Inflammatory macrophage (primary cell): ENCODE data around the gene RAD23A.
"Not testable (repeated sequence)": the region's sequence is repeated elsewhere in the genome, so short reads cannot be mapped to it uniquely, and the experiment has no call there.

Source experiments
- DNase-seq, 2 donors: peaks; one replicate each; pipeline ENCODE4 v3.0.0-alpha.2; 2020 to 2022

The RAD23A gene

GRCh38 chr19:12937927-12938778, 7.5 kb upstream of the RAD23A start, which contains the start of gene CALR:
TSS of gene CALR (plus strand) at chr19:12938609. CDS start at chr19:12938680, 71 bp downstream.
- DNase-seq: peak; percentile 100

DNA sequence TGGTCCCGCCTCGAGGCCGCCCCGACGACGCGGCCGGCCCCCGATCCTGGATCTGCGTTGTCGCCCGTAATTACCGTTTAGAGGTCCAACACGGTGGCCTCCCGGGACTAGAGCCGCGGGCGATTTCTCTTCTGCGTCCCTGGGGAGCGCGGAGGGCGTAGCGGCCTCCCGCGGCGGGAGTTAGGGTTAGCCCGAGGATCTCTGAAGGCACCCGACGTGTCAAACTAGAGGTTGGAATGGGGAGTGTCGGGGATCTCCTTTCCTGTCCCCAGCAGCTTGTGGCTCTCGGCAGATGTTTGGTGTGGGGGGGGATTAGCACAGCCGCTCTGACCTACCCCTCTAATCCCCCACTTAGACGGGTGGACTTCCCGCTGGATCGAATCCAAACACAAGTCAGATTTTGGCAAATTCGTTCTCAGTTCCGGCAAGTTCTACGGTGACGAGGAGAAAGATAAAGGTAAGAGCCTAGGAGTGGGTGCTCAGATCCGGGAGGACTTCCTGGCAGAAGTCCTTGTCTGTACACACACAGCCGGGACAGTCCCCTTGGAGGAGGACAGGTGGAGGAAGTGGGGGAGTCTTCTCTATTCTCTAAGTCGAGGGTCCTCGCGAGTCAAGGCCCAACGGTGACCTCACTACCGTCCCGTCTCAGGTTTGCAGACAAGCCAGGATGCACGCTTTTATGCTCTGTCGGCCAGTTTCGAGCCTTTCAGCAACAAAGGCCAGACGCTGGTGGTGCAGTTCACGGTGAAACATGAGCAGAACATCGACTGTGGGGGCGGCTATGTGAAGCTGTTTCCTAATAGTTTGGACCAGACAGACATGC, 6.7 kb upstream of the RAD23A start:
- DNase-seq: peak; percentile 57 to 80

DNA sequence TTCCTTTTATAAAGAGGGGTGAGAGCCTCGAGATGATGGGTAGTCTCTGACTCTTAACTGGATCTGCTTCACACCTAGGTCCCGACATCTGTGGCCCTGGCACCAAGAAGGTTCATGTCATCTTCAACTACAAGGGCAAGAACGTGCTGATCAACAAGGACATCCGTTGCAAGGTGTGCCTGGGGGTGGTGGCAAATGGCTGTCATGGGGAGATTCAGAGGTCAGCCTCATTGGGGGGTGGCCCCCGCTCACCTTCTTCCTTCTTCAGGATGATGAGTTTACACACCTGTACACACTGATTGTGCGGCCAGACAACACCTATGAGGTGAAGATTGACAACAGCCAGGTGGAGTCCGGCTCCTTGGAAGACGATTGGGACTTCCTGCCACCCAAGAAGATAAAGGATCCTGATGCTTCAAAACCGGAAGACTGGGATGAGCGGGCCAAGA, 5.7 kb upstream of the RAD23A start:
- DNase-seq: no peak

DNA sequence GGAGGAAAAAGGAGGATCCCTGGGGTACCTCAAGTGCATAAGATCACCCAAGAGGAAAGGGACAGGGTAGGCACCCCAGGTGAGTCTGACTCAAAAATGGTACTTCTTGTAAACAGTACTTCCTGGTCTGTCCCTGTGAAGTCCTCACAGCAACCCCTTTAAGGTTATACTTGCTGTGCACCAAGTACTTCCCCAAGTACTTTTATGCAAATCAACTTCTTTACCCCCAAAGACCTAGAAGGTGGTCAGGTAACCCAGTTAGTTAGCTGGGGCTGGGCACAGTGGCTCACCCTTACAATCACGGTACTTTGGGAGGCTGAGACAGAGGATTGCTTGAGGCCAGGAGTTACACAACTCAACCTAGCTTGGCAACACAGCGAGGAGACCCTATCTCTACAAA, 4.8 kb upstream of the RAD23A start:
- no peak for DNase-seq

- no peak for DNase-seq
These were observed 2.1 kb upstream of the RAD23A start for GRCh38 chr19:12943437-12944044.

GRCh38 chr19:12944104-12944674, 1.5 kb upstream of the RAD23A start:
- DNase-seq: no peak

DNA sequence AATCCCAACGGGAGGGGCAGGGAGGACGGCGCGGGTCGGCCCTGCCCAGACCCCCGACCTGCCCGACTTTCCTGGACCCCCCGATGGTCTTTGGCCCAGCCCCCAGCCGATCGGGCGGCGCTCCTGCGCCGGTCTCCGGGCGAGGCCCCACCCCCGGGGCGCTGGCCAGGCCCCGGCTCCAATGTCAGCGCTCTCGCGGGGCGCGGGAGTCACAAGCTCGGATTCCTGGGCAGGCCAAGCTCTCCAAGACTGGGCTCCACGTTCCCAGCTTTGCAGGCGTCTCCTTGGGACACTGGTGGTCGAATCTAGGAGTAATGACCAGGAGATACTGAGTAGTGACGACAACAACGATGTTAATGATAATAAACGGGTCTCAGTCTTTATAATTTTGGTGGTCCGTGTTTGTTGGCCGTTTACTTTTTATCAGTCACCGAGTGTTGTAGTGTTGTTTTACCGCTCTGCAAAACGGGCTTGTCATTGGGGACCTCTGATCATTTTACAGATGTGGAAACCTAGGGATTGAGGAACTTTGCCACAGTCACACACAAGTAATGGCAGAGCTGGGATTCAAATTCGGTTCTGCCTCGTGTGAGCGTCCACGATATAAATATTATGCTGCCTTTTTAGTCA, 545 bp downstream of the RAD23A start:
- DNase-seq: peak; percentile 51 to 76

DNA sequence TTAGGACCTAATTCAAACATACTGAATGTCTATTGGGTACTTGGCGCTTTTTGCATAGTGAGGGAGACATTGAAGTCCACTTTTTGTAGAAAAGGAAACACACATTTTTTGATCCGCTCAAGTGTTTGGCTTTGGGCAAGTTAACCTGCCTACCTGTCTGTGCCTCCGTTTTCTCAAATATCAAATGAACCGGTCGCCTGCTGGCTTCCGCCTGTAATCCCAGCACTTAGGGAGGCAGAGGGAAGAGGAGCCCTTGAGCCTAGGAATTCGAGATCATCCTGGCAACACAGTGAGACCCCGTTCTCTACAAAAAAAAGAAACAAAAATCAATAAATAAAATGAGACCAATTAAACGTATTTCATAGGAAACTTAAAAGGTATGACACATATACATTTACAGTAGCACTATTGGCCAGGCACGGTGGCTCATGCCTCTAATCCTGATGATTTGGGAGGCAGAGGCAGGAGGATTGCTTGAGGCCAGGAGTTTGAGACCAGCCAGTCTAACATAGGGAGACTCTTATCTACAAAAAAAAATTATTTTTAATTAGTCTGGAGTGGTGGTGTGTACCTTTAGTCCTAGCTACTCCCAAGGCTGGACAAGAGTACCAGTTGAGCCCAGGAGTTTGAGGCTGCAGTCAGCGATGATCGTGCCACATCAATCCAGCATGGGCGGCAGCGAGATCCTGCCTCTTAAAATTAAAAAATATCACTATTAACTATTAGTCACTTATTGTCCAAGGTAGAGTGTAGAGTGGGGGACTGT, 1.3 kb downstream of the RAD23A start:
- no peak for DNase-seq

DNA sequence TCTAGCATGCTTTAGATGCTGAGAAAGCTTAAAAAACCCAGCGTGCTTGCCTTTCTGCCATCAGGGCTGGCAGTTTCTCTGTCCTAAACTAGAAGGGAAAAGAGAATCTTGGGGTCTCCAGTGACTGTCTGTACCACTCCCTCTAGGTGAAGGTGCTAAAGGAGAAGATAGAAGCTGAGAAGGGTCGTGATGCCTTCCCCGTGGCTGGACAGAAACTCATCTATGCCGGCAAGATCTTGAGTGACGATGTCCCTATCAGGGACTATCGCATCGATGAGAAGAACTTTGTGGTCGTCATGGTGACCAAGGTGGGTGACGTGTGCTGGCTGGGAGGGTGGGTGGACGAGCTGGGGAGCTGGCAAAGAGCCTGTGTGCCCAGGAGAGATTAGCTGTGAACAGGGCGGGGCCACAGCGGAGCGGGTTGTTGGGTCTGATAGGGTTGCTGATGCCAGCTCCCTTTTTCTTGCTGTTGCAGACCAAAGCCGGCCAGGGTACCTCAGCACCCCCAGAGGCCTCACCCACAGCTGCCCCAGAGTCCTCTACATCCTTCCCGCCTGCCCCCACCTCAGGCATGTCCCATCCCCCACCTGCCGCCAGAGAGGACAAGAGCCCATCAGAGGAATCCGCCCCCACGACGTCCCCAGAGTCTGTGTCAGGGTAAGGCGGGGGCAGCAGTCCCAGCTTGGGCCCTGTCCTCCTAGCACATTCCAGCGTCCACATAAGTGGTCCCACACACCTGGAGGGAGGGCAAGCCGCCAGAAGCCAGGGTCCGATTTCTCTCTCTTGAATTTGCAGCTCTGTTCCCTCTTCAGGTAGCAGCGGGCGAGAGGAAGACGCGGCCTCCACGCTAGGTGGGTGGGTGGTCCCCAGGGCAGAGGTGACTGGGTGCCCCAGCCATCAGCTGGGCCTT, 2.3 kb downstream of the RAD23A start:
- no peak for DNase-seq

GRCh38 chr19:12948612-12949362, 3.1 kb downstream of the RAD23A start:
- DNase-seq: no peak

GRCh38 chr19:12949363-12950283, 4.0 kb downstream of the RAD23A start:
- DNase-seq: no peak

DNA sequence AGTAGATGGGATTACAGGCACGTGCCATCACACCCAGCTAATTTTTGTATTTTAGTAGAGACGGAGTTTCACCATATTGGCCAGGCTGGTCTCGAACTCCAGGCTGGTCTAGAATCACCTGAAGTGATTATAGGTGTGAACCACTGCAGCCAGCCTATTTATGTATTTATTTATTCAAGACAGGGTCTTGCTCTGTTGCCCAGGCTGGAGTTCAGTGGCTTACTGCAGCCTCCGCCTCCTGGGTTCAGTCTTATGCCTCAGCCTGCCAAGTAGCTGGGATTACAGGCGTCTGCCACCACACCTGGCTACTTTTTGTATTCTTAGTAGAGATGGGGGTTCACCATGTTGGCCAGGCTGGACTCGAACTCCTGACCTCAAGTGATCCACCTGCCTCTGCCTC, 6.4 kb downstream of the RAD23A start:
- DNase-seq: not testable (repeated sequence)

DNA sequence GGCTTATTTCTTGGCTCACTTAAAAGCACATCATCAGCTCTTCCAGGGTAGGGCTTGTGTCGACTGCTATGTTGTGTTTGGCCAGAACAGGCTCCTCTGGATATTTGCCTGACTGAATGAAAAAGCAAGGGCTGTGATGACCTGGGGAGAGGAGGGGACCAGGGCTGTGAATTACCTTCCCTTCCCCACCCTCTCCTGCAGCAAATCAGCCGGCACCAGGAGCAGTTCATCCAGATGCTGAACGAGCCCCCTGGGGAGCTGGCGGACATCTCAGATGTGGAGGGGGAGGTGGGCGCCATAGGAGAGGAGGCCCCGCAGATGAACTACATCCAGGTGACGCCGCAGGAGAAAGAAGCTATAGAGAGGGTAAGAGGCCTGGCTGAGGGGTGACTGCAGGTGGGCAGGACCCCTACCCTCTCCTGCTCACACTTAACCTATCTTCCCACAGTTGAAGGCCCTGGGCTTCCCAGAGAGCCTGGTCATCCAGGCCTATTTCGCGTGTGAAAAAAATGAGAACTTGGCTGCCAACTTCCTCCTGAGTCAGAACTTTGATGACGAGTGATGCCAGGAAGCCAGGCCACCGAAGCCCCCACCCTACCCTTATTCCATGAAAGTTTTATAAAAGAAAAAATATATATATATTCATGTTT, 7.0 kb downstream of the RAD23A start:
- DNase-seq: peak; percentile 43 to 75

GRCh38 chr19:12953138-12953798, 7.6 kb downstream of the RAD23A start:
- DNase-seq: no peak

GRCh38 chr19:12953799-12954611, 8.3 kb downstream of the RAD23A start:
- no peak for DNase-seq

DNA sequence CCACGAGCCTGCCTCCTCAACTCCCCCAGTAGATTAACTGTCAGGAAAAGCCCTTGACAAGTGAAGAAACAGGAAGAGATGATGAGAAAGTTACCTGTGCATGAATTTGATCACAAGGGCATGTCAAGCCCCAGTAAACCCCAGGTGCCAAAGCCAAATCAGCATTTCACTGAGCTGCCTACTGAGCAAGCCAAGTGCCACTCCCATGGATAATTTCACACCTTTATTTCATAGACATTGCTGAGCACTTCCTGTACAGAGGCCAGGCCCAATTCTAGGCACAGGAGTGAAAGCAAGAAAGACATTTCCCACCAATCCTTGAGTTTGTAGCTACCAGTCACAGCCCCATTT, 8.9 kb downstream of the RAD23A start:
- no peak for DNase-seq

DNA sequence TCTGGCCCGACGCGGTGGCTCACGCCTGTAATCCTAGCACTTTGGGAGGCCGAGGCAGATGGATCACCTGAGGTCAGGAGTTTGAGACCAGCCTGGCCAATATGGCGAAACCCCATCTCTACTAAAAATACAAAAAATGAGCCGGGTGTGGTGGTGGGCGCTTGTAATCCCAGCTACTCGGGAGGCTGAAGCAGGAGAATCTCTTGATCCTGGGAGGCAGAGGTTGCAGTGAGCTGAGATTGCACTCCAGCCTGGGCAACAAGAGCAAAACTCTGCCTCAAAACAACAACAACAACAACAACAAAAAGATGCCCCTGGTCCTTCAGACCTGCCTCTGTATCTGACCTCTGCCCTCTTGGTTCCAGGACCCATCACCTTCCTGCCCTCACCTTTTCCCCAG, 9.9 kb downstream of the RAD23A start:
- not testable (repeated sequence) for DNase-seq
